HepG2 (cell line): ENCODE data around the gene MEI1. TPM values are rescaled to one million over a fixed set of nuclear protein-coding genes. Genes with fewer than 3 reads are reported as not detected.

Source experiments
- ATAD3A ChIP-seq: sonication (generic); formaldehyde crosslinking; IDR thresholded peaks from 2 replicates; pipeline ENCODE4 v1.4.0; 2020; ENCODE audit warnings: missing genetic modification reagents
- GTF2F1 ChIP-seq: fragments of 150-350 bp; IDR thresholded peaks from 2 replicates; pipeline ENCODE4 v1.6.1; 2014; ENCODE audit warnings: low read length
- HDAC2 ChIP-seq: sonication (generic); formaldehyde crosslinking; IDR thresholded peaks from 2 replicates; pipeline ENCODE4 v1.4.0; 2020; ENCODE audit warnings: missing genetic modification reagents
- HNRNPK ChIP-seq: fragments of 200-400 bp; formaldehyde crosslinking; IDR thresholded peaks from 2 replicates; pipeline ENCODE4 v1.6.1; 2018; ENCODE audit warnings: low read length, low read depth, moderate library complexity, mild to moderate bottlenecking; ENCODE audit not compliant: poor library complexity, severe bottlenecking
- HNRNPL ChIP-seq: fragments of 200-400 bp; formaldehyde crosslinking; IDR thresholded peaks from 2 replicates; pipeline ENCODE4 v1.6.1; 2017; ENCODE audit warnings: mild to moderate bottlenecking, low read depth, low read length
- HNRNPUL1 ChIP-seq: fragments of 200-400 bp; formaldehyde crosslinking; IDR thresholded peaks from 2 replicates; pipeline ENCODE4 v1.6.1; 2017; ENCODE audit warnings: low read depth, mild to moderate bottlenecking, low read length, moderate library complexity
- JUND ChIP-seq: sonication (generic); formaldehyde crosslinking; IDR thresholded peaks from 2 replicates; pipeline ENCODE4 v1.8.0; 2022; ENCODE audit warnings: mild to moderate bottlenecking, missing genetic modification reagents
- KLF11 ChIP-seq: IDR thresholded peaks from 2 replicates; pipeline ENCODE4 v1.6.1; 2016; ENCODE audit warnings: missing compliant biosample characterization
- NPAS2 ChIP-seq: sonication (generic); formaldehyde crosslinking; IDR thresholded peaks from 2 replicates; pipeline ENCODE4 v1.8.0; 2022; ENCODE audit warnings: mild to moderate bottlenecking, missing genetic modification reagents, borderline replicate concordance
- REL ChIP-seq: sonication (generic); formaldehyde crosslinking; conservative IDR thresholded peaks from 2 replicates; pipeline ENCODE4 v1.8.0; 2022; ENCODE audit warnings: mild to moderate bottlenecking, missing genetic modification reagents, moderate library complexity
- SAP130 ChIP-seq: IDR thresholded peaks from 2 replicates; pipeline ENCODE4 v1.6.1; 2016; ENCODE audit warnings: low read depth
- ZEB1 ChIP-seq: IDR thresholded peaks from 2 replicates; pipeline ENCODE4 v1.6.1; 2012; ENCODE audit warnings: mild to moderate bottlenecking, low read depth, inconsistent platforms; ENCODE audit not compliant: insufficient replicate concordance
- ZNF143 ChIP-seq: sonication (generic); formaldehyde crosslinking; IDR thresholded peaks from 2 replicates; pipeline ENCODE4 v1.4.0; 2020; ENCODE audit warnings: missing genetic modification reagents
- ZNF225 ChIP-seq: sonication (generic); formaldehyde crosslinking; IDR thresholded peaks from 2 replicates; pipeline ENCODE4 v1.4.0; 2020; ENCODE audit warnings: mild to moderate bottlenecking, missing genetic modification reagents
- ZNF34 ChIP-seq: sonication (generic); formaldehyde crosslinking; IDR thresholded peaks from 2 replicates; pipeline ENCODE4 v1.4.0; 2020; ENCODE audit warnings: mild to moderate bottlenecking, missing genetic modification reagents, borderline replicate concordance
- ZNF703 ChIP-seq: sonication (generic); formaldehyde crosslinking; IDR thresholded peaks from 2 replicates; pipeline ENCODE4 v1.5.1; 2020; ENCODE audit warnings: missing genetic modification reagents, mild to moderate bottlenecking, moderate library complexity, borderline replicate concordance
- ZSCAN31 ChIP-seq: sonication (generic); formaldehyde crosslinking; IDR thresholded peaks from 2 replicates; pipeline ENCODE4 v1.5.0; 2020; ENCODE audit warnings: low read depth, mild to moderate bottlenecking, missing genetic modification reagents
- polyA plus RNA-seq, 8 experiments: library from polyadenylated mRNA; depleted of rRNA in 3 of 8; stranded (reverse) in 7 of 8; unstranded in 1 of 8; fragments of >200 nt; fragmentation: Illumina TruSeq in 4 of 8; extraction: Trizol in 4 of 8; gene quantifications; 2 replicates each; pipeline versions ENCODE4 v1.2.1 to v1.2.3, GENCODE V29; 2011 to 2016; ENCODE audit warnings: low read depth in 4 of 8, missing spikeins in 1 of 8, mixed read lengths in 1 of 8; ENCODE audit not compliant: insufficient read depth in 1 of 8
- total RNA-seq, 5 experiments: library from RNA; depleted of rRNA; stranded (reverse); fragments of >200 nt; fragmentation: Illumina TruSeq; extraction: Trizol; gene quantifications; 2 replicates each; pipeline ENCODE4 v1.2.3, GENCODE V29; 2016; ENCODE audit warnings: low read depth in 1 of 5
- TF ChIP-seq, protein P1 (sequence below): sonication (generic); formaldehyde crosslinking; IDR thresholded peaks from 2 replicates; pipeline ENCODE4 v1.4.0; 2020; ENCODE audit warnings: missing genetic modification reagents
- TF ChIP-seq, protein P2 (sequence below): sonication (generic); formaldehyde crosslinking; IDR thresholded peaks from 2 replicates; pipeline ENCODE4 v1.8.1; 2023; ENCODE audit warnings: missing genetic modification reagents, inconsistent platforms, borderline replicate concordance
- TF ChIP-seq, protein P3 (sequence below): sonication (generic); formaldehyde crosslinking; IDR thresholded peaks from 2 replicates; pipeline ENCODE4 v1.4.0; 2020; ENCODE audit warnings: missing genetic modification reagents; ENCODE audit errors: not compliant biosample characterization
- TF ChIP-seq, protein P4 (sequence below), 2 experiments: IDR thresholded peaks; 2 replicates each; pipeline ENCODE4 v1.6.1; 2011 to 2012; ENCODE audit warnings: low read length in 2 of 2, borderline replicate concordance in 1 of 2, low read depth in 1 of 2, mild to moderate bottlenecking in 1 of 2, moderate library complexity in 1 of 2
- TF ChIP-seq, protein P5 (sequence below): sonication (generic); formaldehyde crosslinking; IDR thresholded peaks from 2 replicates; pipeline ENCODE4 v1.8.0; 2022; ENCODE audit warnings: missing genetic modification reagents, low read depth, mild to moderate bottlenecking, borderline replicate concordance

MEI1 gene
- total and polyA plus RNA-seq, 2 of the 13 experiments (the other 11 are each of a cell fraction or from before 2014, with no cell fraction given): 0.75 to 1.9 TPM

DNA sequence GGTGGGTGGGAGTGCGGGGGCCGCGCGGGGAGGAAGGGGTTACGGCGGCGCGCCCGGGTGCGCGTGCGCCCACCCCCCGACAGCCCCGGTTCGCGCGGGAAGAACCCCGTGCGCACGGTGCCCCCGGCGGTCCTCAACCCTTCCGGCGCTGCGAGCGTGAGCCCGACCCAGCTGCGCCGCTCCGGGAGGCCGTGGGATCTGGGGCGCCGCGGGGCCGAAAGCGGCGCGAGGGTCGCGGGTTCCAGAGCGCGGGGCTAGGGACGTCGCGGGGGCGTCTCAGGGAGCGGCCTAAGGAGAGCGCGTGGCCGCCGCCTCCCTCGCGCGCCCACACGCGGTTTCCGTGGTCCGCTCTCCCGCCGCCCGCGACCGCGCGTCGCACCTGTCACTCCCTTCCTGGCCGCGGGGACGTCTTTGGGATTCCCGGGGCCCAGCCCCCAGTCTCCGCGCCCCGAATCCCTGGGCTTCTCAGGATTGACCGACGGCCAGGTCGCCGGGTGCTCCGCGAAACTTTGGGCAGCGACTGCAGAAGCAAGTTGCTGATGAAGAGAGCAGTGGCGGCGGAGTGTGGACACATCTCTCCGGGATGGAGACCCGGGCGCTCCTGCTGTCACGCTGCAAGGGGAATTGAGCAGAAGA is 134.2 kb downstream of the MEI1 start (continued):
- TF ChIP-seq, protein P1, sequence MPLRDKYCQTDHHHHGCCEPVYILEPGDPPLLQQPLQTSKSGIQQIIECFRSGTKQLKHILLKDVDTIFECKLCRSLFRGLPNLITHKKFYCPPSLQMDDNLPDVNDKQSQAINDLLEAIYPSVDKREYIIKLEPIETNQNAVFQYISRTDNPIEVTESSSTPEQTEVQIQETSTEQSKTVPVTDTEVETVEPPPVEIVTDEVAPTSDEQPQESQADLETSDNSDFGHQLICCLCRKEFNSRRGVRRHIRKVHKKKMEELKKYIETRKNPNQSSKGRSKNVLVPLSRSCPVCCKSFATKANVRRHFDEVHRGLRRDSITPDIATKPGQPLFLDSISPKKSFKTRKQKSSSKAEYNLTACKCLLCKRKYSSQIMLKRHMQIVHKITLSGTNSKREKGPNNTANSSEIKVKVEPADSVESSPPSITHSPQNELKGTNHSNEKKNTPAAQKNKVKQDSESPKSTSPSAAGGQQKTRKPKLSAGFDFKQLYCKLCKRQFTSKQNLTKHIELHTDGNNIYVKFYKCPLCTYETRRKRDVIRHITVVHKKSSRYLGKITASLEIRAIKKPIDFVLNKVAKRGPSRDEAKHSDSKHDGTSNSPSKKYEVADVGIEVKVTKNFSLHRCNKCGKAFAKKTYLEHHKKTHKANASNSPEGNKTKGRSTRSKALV: 0 out of 2 replicates have a peak, but pooled peaks have one; percentile 5
- TF ChIP-seq KLF11 (CRISPR knock-in tag): no peak
- TF ChIP-seq HDAC2 (CRISPR knock-in tag): no peak
- no peak for TF ChIP-seq REL
- TF ChIP-seq ZNF703 (CRISPR knock-in tag): 0 out of 2 replicates have a peak, but pooled peaks have one; percentile 86
- TF ChIP-seq ZNF34 (CRISPR knock-in tag): no peak
- TF ChIP-seq, protein P2, sequence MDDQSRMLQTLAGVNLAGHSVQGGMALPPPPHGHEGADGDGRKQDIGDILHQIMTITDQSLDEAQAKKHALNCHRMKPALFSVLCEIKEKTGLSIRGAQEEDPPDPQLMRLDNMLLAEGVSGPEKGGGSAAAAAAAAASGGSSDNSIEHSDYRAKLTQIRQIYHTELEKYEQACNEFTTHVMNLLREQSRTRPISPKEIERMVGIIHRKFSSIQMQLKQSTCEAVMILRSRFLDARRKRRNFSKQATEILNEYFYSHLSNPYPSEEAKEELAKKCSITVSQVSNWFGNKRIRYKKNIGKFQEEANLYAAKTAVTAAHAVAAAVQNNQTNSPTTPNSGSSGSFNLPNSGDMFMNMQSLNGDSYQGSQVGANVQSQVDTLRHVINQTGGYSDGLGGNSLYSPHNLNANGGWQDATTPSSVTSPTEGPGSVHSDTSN (CRISPR knock-in tag): no peak
- no peak for TF ChIP-seq GTF2F1
- peak; percentile 22 for TF ChIP-seq HNRNPK
- TF ChIP-seq ZEB1: no peak
- no peak for TF ChIP-seq ZNF143 (CRISPR knock-in tag)
- TF ChIP-seq, protein P3, sequence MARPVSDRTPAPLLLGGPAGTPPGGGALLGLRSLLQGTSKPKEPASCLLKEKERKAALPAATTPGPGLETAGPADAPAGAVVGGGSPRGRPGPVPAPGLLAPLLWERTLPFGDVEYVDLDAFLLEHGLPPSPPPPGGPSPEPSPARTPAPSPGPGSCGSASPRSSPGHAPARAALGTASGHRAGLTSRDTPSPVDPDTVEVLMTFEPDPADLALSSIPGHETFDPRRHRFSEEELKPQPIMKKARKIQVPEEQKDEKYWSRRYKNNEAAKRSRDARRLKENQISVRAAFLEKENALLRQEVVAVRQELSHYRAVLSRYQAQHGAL (CRISPR knock-in tag): no peak
- no peak for TF ChIP-seq ATAD3A
- 0 out of 2 replicates have a peak, but pooled peaks have one; percentile 25 for TF ChIP-seq JUND (CRISPR knock-in tag)
- peak; percentile 79 for TF ChIP-seq ZNF225 (CRISPR knock-in tag)
- TF ChIP-seq HNRNPL: no peak
- 0 out of 2 replicates have a peak, but pooled peaks have one; percentile 37 for TF ChIP-seq SAP130
- TF ChIP-seq ZSCAN31: no peak; the same call in 1 of the 2 replicates
- TF ChIP-seq HNRNPUL1: no peak
- TF ChIP-seq, protein P4, sequence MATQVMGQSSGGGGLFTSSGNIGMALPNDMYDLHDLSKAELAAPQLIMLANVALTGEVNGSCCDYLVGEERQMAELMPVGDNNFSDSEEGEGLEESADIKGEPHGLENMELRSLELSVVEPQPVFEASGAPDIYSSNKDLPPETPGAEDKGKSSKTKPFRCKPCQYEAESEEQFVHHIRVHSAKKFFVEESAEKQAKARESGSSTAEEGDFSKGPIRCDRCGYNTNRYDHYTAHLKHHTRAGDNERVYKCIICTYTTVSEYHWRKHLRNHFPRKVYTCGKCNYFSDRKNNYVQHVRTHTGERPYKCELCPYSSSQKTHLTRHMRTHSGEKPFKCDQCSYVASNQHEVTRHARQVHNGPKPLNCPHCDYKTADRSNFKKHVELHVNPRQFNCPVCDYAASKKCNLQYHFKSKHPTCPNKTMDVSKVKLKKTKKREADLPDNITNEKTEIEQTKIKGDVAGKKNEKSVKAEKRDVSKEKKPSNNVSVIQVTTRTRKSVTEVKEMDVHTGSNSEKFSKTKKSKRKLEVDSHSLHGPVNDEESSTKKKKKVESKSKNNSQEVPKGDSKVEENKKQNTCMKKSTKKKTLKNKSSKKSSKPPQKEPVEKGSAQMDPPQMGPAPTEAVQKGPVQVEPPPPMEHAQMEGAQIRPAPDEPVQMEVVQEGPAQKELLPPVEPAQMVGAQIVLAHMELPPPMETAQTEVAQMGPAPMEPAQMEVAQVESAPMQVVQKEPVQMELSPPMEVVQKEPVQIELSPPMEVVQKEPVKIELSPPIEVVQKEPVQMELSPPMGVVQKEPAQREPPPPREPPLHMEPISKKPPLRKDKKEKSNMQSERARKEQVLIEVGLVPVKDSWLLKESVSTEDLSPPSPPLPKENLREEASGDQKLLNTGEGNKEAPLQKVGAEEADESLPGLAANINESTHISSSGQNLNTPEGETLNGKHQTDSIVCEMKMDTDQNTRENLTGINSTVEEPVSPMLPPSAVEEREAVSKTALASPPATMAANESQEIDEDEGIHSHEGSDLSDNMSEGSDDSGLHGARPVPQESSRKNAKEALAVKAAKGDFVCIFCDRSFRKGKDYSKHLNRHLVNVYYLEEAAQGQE (IDR thresholded peaks at IDR 0.05; ENCODE audit: borderline replicate concordance in 1 of 2, low read depth in 1 of 2, low read length in 2 of 2): no peak
- no peak; the same call in 1 of the 2 replicates for TF ChIP-seq NPAS2
- TF ChIP-seq, protein P5, sequence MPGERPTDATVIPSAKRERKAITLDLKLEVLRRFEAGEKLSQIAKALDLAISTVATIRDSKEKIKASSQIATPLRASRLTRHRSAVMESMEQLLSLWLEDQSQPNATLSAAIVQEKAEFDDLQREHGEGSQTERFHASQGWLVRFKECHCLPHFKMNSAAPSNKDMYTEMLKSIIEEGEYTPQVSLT: no peak
